Measurements from ENCODE around the gene CCIN.

CCIN gene

DNA sequence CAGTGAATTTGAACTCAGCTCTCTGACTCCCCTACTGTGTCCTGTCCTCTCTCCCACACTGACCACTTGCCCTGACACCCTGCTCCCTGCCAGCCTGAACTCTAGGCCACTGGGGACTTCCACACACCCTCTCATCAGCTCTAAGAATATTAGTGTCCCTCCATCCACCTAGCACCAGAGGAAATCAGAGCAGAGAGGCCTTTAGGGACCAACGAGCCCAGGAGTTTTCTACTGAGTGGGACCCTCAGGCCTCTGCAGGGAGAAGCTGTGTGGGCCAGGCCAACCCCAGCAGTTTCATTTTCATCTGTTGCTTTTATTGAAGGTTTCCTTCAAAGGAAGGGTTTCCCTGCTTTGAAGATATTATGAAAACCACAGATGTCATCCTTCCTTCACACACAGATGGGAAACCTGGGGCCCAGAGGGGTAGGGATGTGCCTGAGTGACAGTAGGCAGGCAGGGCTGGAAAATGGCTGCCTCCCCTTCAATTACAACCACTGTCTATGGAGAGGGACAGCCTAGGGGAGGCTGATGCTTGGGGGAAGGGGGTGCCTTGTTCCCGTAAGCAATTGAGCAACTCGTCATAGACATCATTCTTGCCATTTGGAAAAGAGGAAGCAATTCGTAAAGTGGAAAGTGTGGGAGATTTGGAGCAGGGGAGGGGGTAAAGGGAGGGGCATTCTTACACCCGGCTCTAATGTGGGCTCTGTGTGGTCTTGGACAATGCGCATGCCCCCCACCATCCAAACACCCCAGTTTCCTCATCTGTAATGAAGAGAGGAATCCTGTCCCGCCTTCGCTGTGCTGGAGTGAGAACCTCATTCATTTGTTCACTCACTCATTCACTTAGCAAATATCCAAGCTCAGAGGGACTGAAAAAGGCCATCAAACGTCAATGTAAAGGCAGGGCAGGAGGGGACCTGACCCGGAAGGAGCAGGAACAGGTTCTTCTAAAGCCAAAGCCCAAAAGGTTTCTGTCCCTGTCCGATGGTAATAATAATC lies 28.8 kb upstream of the CCIN start:
- no peak for DNase-seq (ENCODE audit: low read depth)

DNA sequence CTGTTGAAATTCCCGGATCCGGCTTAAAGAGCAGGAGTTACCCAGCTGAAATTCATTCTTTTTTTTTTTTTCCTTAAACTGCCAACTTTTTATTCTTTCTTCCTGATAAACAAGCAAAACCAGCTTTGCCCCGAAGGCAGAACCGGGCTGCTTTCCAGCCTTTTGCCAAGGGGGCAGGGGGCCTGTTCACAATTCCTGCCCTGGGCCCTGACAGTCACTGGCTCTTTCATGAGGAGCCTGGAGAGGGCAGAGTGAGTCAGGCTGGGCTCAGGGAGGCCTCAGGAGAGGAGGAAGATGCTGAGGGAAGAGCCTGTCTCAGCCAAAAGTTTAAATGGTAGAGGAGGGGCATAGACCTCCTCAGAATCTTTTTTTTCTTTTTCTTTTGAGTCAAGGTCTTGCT lies 27.9 kb upstream of the CCIN start:
- no peak for DNase-seq (ENCODE audit: low read depth)

DNA sequence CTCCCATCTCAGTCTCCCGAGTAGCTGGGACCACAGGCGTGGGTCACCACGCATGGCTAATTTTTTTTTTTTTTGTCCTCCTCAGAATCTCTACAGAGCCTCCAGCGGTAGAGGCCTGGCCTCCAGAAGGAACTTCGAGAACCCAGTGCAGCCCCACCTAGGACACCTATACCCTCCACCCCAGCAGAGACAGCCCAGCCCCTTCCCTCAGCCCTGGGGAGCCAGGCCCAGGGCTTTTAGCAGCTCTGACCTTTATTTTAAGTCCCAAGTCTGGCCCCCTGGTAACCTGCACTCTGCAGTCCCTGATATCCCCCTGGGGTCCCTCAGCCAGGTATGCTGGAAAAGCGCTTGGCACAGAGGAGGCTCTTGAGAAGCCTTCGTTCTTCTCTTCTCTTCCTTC lies 27.4 kb upstream of the CCIN start:
- DNase-seq (ENCODE audit: low read depth): no peak

DNA sequence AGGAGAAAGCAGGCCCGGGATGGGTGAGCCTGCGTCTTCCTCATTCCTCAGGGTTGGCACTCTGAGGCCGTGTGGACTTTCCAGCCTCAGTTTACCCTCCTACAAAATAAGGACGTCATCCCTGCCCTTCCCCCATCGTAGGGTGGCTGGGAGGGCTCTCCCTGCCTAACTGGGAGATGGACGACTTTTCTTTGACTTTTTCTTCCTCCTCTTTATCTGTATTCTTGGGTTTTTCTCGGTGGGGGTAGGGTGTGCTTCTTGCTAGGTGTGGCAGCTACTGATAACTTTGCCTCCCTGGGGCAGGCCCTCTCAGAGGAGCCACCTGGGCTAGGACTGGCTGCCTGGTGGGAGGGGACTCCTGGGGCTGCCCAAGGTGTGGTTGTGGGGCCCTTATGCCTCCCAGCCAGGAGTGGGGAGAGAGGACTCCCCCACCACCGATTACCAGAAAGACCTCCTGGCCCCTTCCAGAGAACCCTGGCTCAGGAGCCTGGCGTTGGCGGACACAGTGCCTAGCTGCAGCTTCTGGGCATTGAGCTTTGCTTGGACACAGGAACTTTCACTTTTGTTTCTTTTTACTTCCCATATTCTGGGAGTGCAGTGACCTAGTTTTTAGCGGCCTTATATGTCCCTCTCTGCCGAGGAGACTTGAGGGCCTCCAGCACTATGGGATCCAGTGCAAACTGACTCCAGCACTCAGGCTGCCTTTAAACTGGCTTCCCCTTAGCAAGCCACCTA lies 26.5 kb upstream of the CCIN start:
- no peak for DNase-seq (ENCODE audit: low read depth)

DNA sequence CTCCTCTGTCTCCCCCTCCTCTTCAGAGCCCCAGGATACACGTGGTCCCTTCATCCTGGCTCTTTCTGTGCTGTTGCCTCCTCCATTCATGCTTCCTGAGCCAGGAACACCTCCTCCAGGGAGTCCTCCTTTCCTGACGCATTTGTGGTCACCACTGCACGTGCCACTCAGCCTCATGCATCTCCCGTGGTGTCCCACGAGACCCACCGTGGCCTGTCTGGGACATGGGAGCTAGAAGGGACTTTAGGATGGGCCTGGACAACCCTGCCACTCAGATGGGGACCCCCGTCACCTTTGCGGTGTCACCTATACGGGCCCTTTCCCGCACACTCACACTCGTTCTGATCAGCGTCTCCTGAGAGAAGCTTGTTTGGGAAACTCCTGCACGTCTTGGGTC lies 25.9 kb upstream of the CCIN start:
- no peak for DNase-seq (ENCODE audit: low read depth)

DNA sequence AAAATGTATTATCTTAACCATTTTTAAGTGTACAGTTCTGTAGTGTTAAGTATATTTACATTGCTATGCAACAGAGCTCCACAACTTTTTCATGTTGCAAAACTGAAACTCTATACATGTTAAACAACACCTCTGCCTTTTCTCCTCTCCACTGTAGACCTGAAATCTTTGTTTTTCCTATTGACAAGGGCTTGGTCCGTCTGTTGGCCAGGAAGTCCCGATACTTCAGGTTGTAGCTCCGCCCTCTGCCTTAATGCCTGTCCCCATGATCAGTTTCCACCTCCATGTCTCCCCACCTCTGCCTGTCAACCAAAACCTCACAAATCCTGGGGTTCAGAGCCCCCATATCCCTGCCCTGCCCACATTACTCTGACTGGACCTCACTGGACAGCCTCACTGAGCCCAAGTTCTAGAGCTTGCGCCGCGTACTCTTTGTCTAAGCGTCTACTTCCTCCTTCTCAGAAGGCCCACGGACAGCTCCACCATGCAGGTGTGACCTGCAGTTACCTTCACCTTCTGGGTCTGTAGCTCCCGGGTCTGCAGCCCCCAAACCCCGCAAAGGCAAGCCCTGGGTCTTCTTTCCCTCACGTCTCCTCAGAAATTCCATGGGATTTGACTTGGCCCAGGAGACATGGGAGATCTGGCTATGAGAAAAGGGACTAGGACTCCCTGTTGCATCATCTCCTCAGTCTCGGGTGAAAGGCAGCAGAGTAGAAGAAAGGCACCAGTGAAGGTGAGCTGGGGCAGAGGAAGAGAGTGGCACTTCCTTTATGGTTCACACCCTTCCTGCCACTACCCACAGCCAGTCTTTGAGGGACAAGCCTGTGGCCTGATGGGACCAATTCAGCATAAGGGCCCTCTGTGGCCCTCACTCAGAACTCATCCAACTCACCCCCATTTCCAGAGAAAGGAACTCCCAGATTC lies 24.6 kb upstream of the CCIN start:
- DNase-seq (ENCODE audit: low read depth): no peak

DNA sequence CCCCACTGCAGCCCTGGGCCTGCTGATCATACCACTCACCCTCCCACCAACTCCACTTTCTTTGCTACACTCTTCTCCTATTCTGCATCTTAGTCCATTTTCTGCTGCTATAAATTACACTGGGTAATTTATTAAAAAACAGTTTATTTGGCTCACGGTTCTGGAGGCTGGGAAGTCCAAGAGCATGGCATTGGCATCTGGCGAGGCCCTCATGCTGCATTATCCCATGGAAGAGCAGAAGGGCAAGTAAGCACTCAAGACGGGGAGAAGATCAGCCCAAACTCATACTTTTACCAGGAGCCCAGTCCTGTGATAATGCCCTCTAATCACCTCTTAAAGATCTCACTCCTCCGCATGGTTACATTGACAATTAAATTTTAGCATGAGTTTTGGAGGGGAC lies 23.2 kb upstream of the CCIN start:
- DNase-seq (ENCODE audit: low read depth): no peak

DNA sequence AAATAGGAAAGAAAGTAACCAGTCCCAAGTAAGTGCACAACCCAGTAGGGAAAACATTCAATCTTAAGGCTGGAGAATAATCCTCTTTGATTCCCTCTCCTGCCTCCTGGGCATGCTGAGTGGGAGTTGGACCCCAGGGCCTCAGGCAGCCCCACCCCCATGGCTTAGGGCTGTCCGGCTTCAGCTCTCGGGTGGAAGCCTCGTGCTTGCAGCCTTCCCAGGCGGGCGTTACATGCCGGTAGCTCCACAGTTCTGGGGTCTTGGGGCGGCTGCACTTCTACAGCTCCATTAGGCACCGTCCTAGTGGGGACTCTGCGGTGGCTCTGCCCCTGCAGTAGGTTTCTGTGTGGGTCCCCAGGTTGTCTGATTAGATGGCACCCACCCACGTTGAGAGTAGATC lies 22.5 kb upstream of the CCIN start:
- DNase-seq (ENCODE audit: low read depth): no peak

DNA sequence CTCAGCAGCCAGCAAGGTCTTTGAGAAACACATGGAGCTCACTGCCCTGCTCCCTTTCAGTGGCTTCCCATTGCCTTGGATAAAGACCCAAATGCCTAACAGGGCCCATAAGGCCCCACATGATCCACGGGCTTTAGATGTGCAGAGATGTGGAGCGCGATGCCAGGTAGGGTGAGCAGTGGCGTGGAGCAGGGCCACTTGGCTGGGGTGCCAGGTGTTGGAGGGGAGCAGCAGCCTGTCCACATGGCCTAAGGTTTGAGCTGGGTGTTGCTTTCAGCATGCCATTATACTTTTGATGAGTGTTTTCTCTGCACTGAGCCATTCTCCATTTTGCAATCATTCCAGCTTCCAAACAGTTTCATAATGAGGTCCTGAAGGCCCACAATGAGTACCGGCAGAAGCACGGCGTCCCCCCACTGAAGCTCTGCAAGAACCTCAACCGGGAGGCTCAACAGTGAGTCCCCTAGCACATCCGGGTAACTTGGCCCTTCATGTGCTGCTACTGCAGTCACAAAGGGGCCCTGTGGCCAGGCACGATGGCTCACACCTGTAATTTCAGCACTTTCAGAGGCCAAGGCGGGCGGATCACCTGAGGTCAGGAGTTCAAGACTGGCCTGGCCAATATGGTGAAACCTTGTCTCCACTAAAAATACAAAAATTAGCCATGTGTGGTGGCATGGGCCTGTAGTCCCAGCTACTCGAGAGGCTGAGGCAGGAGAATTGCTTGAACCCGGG lies 21.6 kb upstream of the CCIN start:
- no peak for DNase-seq (ENCODE audit: low read depth)

DNA sequence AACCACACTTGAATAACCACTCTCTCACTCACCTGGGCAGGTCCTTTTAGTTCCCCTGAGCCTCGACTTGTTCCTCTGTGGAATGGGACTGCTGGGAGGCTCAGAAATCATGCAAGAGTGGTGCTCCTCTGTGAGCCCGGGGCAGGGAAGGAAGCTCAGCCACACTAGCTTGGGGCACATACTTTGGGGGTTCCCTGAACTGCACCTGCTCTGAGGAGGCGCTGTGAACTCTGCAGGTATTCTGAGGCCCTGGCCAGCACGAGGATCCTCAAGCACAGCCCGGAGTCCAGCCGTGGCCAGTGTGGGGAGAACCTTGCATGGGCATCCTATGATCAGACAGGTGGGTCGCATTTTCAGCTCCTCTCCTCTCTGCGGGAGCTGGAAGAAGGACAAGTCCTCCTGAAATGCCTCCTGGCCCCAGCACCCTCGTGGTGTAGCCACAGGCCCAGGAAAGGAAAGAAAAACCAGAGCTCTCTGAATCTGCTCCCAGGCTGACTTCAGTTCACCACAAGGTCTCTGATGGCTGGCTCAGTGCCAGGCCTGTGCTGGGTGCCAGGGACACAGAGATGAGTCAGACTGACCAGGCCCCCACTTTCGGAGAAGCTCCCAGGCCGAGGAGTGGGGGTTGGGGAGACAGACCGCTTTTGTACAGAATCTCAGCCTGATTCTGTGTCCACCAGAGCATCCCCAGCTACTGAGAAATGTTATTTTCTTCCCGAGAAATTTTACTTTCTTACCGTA lies 20.7 kb upstream of the CCIN start:
- peak; percentile 61 for DNase-seq (ENCODE audit: low read depth)

DNA sequence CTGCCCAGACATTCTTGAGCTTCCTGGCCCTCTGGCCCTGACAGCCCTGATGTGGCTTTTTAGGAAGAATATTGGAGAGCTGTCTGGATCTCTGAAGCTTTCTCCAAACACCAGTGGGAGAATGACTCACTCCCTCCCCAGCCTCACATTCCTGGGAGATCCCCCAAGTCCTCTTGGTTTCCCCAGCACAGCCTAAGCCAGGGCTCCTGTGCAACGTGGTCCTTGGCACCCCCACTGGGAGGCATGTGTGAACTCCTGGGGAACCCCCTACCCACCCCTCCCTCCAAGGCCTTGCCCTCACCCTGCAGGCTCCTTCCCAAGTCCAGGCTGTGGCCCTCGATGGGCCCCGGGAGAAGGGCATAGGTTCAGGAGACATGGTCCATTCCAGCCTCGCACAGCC lies 20.0 kb upstream of the CCIN start:
- DNase-seq (ENCODE audit: low read depth): no peak

DNA sequence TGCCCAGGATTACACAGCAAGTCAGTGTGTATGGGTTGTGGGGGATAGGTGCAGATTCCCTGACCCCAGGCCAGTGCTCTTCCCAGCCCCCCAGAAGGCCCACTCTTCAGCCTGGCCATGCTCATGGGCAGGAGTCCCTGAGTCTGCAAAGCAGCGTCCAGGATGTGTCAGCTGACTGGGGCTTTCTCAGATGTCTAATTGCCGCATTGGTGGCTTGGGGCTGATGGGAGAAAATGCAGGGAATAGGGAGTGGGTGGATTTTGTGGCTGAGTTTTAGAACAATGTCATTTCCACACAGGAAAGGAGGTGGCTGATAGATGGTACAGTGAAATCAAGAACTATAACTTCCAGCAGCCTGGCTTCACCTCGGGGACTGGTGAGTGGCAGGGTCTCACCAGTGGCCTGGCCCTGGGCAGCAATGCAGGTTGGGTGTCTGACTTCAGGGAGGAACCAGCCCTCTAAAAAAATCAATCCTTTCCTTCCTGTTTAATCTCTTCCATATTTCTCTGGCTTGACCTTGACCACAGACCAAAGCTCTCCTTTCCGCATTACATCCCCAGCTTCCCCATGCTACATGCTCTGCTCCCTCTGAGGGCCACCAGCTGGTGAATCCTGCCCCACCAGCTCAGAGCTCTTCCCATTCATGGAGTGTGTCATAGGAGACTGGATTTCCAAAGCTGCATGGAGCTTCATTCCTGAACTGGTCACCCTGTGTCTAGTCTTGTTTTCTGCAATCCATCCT lies 18.4 kb upstream of the CCIN start:
- DNase-seq (ENCODE audit: low read depth): no peak

DNA sequence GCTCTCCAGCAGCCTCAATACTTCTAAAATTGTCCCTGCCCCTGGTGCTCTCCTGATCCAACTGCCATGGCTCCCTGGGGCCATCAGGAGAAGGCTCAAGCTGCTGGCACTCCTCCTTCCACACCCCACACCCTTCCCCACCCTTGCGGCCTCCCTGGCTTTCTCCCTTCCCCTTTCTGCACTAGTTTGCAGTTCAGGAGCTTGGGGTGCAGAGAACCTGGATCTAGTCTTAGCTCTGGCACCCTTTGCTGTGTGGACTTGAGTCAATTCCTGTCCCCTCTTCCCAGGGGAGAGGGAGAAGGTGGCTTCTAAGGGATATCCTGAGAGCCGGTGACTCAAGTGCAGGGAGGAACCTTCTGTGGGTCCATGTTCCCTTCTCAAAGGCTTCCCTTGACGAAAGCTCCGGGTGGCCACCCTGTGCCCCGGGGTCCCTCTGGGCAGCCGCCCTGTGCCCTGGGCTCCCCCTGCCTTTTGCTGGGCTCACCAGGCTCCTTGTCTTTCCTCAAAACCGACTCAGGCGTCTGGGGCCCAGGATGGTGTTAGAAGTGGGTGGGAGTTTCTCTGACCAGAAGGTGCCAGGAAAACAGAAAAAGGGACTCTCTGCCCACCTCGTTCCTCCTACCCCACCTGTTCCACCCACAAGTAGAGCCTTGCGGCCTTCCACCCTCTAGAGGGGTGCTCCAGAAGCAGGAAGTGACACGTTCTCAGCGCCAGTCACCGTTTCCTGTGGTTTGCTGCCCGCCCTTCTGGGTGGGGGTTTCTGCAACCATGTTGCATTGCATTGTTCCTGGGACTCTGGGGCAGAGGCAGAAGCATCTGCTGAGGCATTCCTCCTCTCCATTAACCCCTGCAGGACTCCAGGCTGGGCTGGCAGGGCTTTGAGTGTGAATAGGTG lies 17.6 kb upstream of the CCIN start:
- peak; percentile 80 for DNase-seq (ENCODE audit: low read depth)

DNA sequence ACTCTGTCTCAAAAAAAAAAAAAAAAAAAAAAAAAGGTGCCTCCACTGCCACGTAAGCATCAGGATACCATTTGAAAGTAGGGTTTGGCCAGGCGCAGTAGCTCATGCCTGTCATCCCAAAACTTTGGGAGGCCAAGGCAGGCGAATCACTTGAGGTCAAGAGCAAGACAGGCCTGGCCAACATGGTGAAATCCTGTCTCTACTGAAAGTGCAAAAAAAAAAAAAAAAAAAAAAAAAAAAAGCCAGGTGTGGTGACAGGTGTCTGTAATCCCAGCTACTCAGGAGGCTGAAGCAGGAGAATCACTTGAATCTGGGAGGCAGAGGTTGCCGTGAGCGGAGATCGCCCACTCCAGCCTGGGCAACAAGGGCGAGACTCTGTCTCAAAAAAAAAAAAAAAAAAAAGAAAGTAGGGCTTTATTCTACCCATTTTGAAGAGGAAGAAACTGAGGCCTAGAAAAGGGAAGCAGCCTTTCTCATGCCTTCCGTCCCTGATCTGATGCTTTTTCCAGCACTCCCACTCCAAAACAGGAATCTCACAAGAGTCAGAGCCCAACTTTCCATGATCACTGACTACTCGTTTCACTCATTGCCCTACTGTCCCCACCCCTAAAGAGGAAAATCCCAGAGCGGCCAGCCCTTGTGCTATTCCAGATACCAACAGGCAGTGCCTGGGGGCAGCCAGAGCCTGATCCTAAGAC lies 16.3 kb upstream of the CCIN start:
- DNase-seq (ENCODE audit: low read depth): no peak

DNA sequence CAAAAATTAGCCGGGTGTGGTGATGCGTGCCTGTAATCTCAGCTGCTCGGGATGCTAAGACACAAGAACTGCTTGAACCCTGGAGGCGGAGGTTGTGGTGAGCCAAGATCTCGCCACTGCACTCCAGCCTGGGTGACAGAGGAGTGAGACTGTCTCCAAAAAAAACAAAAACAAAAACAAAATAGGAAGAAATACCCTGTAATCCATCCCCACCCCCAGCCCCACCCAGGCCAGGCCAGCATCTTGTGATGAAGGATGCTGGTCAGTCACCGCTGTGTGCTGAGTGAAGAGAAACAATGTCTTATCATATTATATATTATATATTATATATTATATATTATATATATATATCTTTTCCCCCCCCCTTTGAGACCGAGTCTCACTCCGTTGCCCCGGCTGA lies 15.4 kb upstream of the CCIN start:
- no peak for DNase-seq (ENCODE audit: low read depth)

DNA sequence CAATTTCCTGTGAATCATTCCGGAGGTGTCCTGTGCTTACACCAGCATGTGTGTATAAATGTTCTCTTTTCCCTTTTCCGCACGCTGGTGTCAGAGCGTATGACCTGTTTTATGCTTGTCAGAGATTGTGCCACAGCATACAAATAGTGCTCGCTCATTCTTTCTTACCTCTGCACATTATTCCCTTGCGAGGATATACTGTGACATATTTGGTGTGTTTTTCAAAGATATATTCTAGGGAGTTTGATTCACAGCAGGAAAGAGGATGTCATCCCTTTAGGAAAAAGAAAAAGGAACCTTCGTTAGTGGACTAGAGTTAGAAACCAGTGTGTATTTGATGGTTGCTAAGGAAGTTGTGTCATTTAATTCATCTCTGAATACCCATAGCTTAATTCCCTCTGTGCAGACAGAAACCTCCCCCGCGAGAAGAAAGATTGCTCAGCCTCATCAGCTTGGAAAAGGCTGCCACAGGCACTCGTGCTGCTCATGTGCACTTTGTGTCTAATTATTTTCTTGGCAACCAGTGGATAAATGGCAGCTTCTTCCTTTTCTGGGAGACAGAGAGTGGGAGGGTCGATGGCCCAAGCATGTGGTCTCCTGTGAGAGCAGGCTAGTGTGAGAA lies 14.7 kb upstream of the CCIN start:
- no peak for DNase-seq (ENCODE audit: low read depth)

DNA sequence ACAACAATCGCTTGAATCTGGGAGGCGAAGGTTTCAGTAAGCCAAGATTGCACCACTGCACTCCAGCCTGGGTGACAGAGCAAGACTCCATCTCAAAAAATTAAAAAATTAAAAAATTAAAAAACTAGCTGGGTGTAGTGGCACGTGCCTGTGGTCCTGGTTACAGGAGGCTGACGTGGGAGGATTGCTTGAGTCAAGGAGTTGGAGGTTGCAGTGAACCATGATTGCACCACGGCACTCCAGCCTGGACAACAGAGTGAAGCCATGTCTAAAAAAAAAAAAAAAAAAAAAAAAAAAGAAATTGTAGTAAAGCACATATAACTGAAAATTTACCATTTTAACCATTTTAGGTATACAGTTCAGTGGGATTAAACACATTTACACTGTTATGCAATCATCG lies 13.1 kb upstream of the CCIN start:
- DNase-seq (ENCODE audit: low read depth): no peak

DNA sequence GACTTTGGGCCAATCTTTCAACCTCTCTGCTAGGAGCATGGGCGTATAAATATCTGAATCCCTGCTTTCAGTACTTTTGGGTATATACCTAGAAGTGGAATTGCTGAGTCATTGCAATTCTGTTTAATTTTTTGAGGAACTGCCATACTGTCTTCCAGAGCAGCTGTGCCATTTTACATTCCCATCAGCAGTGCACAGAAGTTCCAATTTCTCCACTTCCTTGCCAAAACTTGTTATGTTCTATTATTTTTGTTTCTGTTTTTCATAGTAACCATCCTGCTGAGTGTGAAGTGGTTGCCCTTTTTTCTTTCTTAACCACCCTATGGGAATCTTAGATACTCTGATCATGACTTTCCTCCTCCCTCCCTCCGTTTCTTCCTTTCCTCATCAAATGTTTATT lies 11.1 kb upstream of the CCIN start:
- no peak for DNase-seq (ENCODE audit: low read depth)

Measured in stimulated activated CD8-positive, alpha-beta memory T cell treated with anti-CD3 and anti-CD28 coated beads, Interleukin-12 subunit alpha, Interleukin-12 subunit beta, amount 100 ng/mL, for 4 hours (primary cell).